ENCODE measurements around the gene WFIKKN1. TPM values are rescaled to one million over a fixed set of nuclear protein-coding genes. Genes with fewer than 3 reads are reported as not detected.

Gene WFIKKN1
- total and polyA plus RNA-seq, 2 donors (not counting 1 experiment from before 2014, with no cell fraction given) = 0.64 to 0.84 TPM

DNA sequence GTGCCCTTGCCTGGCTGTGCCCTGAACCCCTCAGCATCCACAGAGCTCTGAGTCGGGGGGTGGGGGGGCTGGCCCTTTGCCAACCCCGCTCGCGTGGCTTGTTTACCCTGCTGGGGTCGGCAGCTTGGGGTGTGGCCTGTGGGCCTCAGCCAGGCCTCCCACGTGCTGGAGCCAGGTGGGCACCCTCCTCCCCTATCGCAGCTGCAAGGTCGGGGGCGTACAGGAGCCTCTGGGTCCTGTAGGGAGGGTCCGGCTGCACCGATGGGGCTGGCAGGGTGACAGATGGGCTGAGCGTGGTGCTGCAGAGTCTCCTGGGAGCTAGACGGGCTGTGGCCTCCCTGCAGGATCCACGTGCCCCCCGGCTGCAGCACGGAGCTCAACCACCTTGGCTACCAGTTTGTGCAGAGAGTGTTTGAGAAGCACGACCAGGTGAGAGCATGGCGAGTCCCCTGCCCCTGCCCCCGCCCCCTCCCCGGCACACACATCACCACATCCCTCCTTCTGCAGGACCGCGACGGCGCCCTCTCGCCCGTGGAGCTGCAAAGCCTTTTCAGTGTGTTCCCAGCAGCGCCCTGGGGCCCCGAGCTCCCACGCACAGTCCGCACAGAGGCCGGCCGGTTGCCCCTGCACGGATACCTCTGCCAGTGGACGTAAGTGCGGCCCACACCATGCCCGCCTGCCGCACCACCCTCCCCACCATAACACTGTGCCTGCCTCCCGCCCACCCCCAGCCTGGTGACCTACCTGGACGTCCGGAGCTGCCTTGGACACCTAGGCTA, 40.8 kb downstream of the WFIKKN1 start:
- Histone ChIP-seq H4K20me1 (ENCODE audit: control insufficient read depth, insufficient read depth, low read length, poor library complexity, severe bottlenecking) (peaks cover 31% of the 10 kb centered on the region), H3K4me3 (ENCODE audit: control extremely low read depth in 1 of 5, extremely low read depth in 1 of 5, insufficient read depth in 1 of 5, low read depth in 2 of 5, low read length in 4 of 5) (no peak overlapping the region), H3K9me3 (ENCODE audit: control extremely low read depth in 1 of 3, control insufficient read depth in 2 of 3, insufficient read depth in 1 of 3, low read length in 2 of 3) (peaks cover 0 to 4% (median 0%) of the 10 kb centered on the region in 3 donors), H3K79me2 (ENCODE audit: control insufficient read depth, insufficient read depth, low read length) (peaks cover 5% of the 10 kb centered on the region), H3K4me1 (ENCODE audit: control insufficient read depth in 2 of 2, insufficient read depth in 2 of 2, low read length in 2 of 2) (peaks cover 21 to 32% of the 10 kb centered on the region in 2 donors), H3K27ac (ENCODE audit: low read length in 2 of 2) (no peak overlapping the region), H2AFZ (ENCODE audit: insufficient read depth, low read depth, low read length, poor library complexity, severe bottlenecking) (no peak overlapping the region), H3K27me3 (replicated peaks in 1 of 4; ENCODE audit: control extremely low read depth in 1 of 4, control insufficient read depth in 3 of 4, insufficient read depth in 4 of 4, low read length in 3 of 4) (peaks cover 0 to 16% (median 7%) of the 10 kb centered on the region in 4 experiments), H3K9ac (ENCODE audit: low read length) (no peak overlapping the region), H3K36me3 (replicated peaks in 1 of 2; ENCODE audit: control extremely low read depth in 1 of 2, control insufficient read depth in 1 of 2, extremely low read depth in 1 of 2, insufficient read depth in 2 of 2, low read length in 1 of 2) (peaks cover 0 to 31% of the 10 kb centered on the region in 2 experiments), H3K4me2 (replicated peaks; ENCODE audit: low read depth, low read length, poor library complexity, severe bottlenecking) (no peak overlapping the region)
- peaks cover 6% of the 10 kb centered on the region for H3K27me3 Mint-ChIP-seq
- no peak overlapping the region for H3K4me3 Mint-ChIP-seq
- WGBS (ENCODE audit: insufficient coverage) = 94% methylated on average over 32 of the region's 40 CpGs
- DNase-seq (no peak), ATAC-seq (ENCODE audit: low read depth) (no peak)
- CTCF ChIA-PET = interaction anchor here (1.0 kb wide), 1 partner anchor 100 kb away, joined by 3 read pairs; no protein-coding TSS in a partner anchor
- intact Hi-C loops (cut with micrococcal nuclease) = no loop called here
- H3K4me1 Mint-ChIP-seq = peaks cover 19% of the 10 kb centered on the region
- H3K27ac Mint-ChIP-seq = no peak overlapping the region
- POLR2A ChIA-PET = no interaction called here
- no peak for TF ChIP-seq EZH2 (IDR thresholded peaks at IDR 0.05; ENCODE audit: borderline replicate concordance, insufficient read depth, low read depth, low read length, poor library complexity, severe bottlenecking)
- TF ChIP-seq, protein P1, sequence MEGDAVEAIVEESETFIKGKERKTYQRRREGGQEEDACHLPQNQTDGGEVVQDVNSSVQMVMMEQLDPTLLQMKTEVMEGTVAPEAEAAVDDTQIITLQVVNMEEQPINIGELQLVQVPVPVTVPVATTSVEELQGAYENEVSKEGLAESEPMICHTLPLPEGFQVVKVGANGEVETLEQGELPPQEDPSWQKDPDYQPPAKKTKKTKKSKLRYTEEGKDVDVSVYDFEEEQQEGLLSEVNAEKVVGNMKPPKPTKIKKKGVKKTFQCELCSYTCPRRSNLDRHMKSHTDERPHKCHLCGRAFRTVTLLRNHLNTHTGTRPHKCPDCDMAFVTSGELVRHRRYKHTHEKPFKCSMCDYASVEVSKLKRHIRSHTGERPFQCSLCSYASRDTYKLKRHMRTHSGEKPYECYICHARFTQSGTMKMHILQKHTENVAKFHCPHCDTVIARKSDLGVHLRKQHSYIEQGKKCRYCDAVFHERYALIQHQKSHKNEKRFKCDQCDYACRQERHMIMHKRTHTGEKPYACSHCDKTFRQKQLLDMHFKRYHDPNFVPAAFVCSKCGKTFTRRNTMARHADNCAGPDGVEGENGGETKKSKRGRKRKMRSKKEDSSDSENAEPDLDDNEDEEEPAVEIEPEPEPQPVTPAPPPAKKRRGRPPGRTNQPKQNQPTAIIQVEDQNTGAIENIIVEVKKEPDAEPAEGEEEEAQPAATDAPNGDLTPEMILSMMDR (IDR thresholded peaks at IDR 0.05) = no peak
- no peaks in the 10 kb centered on the region for H3K9me3 Mint-ChIP-seq (ENCODE audit: insufficient read depth)

- Mint-ChIP-seq H3K4me3 (no peak overlapping the region), H3K27ac (no peak overlapping the region)
- ATAC-seq (ENCODE audit: low read depth) = no peak
Measured at GRCh38 chr16:672371-672770, 41.6 kb downstream of the WFIKKN1 start.

More at GRCh38 chr16:672371-672770, 41.6 kb downstream of the WFIKKN1 start:
- CTCF ChIA-PET = no interaction called here
- peaks cover 0 to 7% (median 0%) of the 10 kb centered on the region in 3 donors for H3K9me3 ChIP-seq (ENCODE audit: control extremely low read depth in 1 of 3, control insufficient read depth in 2 of 3, insufficient read depth in 1 of 3, low read length in 2 of 3)
- H2AFZ ChIP-seq (ENCODE audit: insufficient read depth, low read depth, low read length, poor library complexity, severe bottlenecking) = no peak overlapping the region
- no peak overlapping the region for H3K4me2 ChIP-seq (replicated peaks; ENCODE audit: low read depth, low read length, poor library complexity, severe bottlenecking)
- peaks cover 24% of the 10 kb centered on the region for H3K4me1 Mint-ChIP-seq
- POLR2A ChIA-PET = no interaction called here
- H3K27me3 ChIP-seq (replicated peaks in 1 of 4; ENCODE audit: control extremely low read depth in 1 of 4, control insufficient read depth in 3 of 4, insufficient read depth in 4 of 4, low read length in 3 of 4) = peaks cover 0 to 24% (median 10%) of the 10 kb centered on the region in 4 experiments
- peaks cover 18 to 30% of the 10 kb centered on the region in 2 donors for H3K4me1 ChIP-seq (ENCODE audit: control insufficient read depth in 2 of 2, insufficient read depth in 2 of 2, low read length in 2 of 2)
- intact Hi-C loops (cut with micrococcal nuclease) = no loop called here
- H3K79me2 ChIP-seq (ENCODE audit: control insufficient read depth, insufficient read depth, low read length) = peaks cover 5% of the 10 kb centered on the region
- no peak overlapping the region for H3K4me3 ChIP-seq (ENCODE audit: control extremely low read depth in 1 of 5, extremely low read depth in 1 of 5, insufficient read depth in 1 of 5, low read depth in 2 of 5, low read length in 4 of 5)
- H3K9me3 Mint-ChIP-seq (ENCODE audit: insufficient read depth) = no peaks in the 10 kb centered on the region
- WGBS (ENCODE audit: insufficient coverage) = 97% methylated on average over 19 of the region's 19 CpGs
- H3K36me3 ChIP-seq (replicated peaks in 1 of 2; ENCODE audit: control extremely low read depth in 1 of 2, control insufficient read depth in 1 of 2, extremely low read depth in 1 of 2, insufficient read depth in 2 of 2, low read length in 1 of 2) = peaks cover 0 to 31% of the 10 kb centered on the region in 2 experiments
- no peak overlapping the region for H3K9ac ChIP-seq (ENCODE audit: low read length)
- no peak for DNase-seq
- no peak for TF ChIP-seq EZH2 (IDR thresholded peaks at IDR 0.05; ENCODE audit: borderline replicate concordance, insufficient read depth, low read depth, low read length, poor library complexity, severe bottlenecking)
- TF ChIP-seq, protein P1 (IDR thresholded peaks at IDR 0.05) = no peak
- peaks cover 6% of the 10 kb centered on the region for H3K27me3 Mint-ChIP-seq
- no peak overlapping the region for H3K27ac ChIP-seq (ENCODE audit: low read length in 2 of 2)
- peaks cover 31% of the 10 kb centered on the region for H4K20me1 ChIP-seq (ENCODE audit: control insufficient read depth, insufficient read depth, low read length, poor library complexity, severe bottlenecking)

Measured in B cell (primary cell).